Activated CD4-positive, alpha-beta memory T cell treated with anti-CD3 and anti-CD28 coated beads, Interleukin-2, amount 10 ng/mL, durations not matched to agents 7 days and 5 days (primary cell): Measurements from ENCODE around the gene CTNNA3. TPM values are rescaled to one million over a fixed set of nuclear protein-coding genes. Genes with fewer than 3 reads are reported as not detected.

Experiments
- CTCF ChIA-PET: fragments of 350-600 bp; sonication (Branson Sonifier 250); formaldehyde crosslinking; loops from one replicate; lab custom pipeline; 2021; ENCODE audit warnings: antibody characterized with exemption, inconsistent platforms; lab: Charles Lee
- POLR2A ChIA-PET: fragments of 350-600 bp; sonication (Branson Sonifier 250); formaldehyde crosslinking; loops from one replicate; lab custom pipeline; 2021; ENCODE audit warnings: antibody characterized with exemption; lab: Charles Lee
- DNase-seq: peaks from one replicate; pipeline ENCODE4 v3.0.0-alpha.2; 2020
- H3K27ac Mint-ChIP-seq: one replicate; pipeline ENCODE4 v1.8.0; 2021; ENCODE audit warnings: mild to moderate bottlenecking, mixed read lengths
- H3K27me3 Mint-ChIP-seq: one replicate; pipeline ENCODE4 v1.8.0; 2021; ENCODE audit warnings: mixed read lengths
- H3K36me3 Mint-ChIP-seq: one replicate; pipeline ENCODE4 v1.8.0; 2021; ENCODE audit warnings: low read depth, mixed read lengths
- H3K4me1 Mint-ChIP-seq: one replicate; pipeline ENCODE4 v1.8.0; 2021; ENCODE audit warnings: mixed read lengths
- H3K4me3 Mint-ChIP-seq: one replicate; pipeline ENCODE4 v1.8.0; 2021; ENCODE audit warnings: mild to moderate bottlenecking, mixed read lengths
- H3K9me3 Mint-ChIP-seq: one replicate; pipeline ENCODE4 v1.8.0; 2021; ENCODE audit warnings: mixed read lengths
- total RNA-seq, 2 experiments: library from RNA; stranded (reverse); gene quantifications; one replicate each; pipeline ENCODE4 v1.2.3, GENCODE V29; 2021

Gene CTNNA3
- total RNA-seq, 2 experiments from 2014 or later: 0.78 TPM; not detected in 1

DNA sequence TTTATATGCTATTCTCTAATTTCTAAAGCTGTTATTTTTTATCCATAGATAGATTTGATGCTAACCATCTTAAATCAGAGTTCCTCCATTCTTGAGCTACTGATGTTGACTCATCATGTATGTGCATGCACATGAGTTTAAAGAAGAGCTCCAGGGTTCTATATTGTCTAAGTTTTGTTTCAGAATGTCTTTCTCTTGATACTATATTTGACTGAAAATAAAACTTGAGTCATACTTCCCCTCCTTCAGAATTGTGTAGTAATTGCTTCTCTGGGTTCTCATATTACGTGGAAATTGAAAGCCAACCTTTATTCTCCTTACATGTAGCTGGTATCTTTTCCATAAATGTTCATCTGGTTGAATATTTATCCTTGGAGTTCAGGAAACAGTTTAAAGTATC, 680.8 kb downstream of the CTNNA3 start:
- H3K27ac Mint-ChIP-seq: no peak overlapping the region
- DNase-seq: no peak
- no peaks in the 10 kb centered on the region for H3K27me3 Mint-ChIP-seq
- POLR2A ChIA-PET: no interaction called here
- H3K4me3 Mint-ChIP-seq: no peak overlapping the region
- H3K9me3 Mint-ChIP-seq: no peaks in the 10 kb centered on the region
- no peaks in the 10 kb centered on the region for H3K36me3 Mint-ChIP-seq
- peaks cover 10% of the 10 kb centered on the region for H3K4me1 Mint-ChIP-seq
- CTCF ChIA-PET: no interaction called here

DNA sequence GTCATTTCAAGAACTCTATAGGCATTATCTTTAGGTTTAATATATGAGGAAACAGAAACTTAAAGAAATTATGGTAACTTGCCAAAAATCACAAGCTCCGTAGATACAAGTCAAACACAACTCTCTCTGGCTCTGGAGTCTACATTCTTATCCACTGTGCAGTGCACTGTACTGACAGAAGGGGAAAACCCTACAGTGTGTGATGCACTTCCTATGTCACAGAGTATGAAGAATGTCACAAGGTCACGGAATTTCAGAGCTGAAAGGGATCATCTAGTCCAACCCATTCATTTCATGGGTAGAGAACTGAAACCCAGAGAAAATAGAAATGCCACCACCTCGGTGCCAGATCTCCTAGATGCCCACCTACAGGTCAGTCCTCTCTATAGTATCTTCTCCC, 684.0 kb downstream of the CTNNA3 start:
- H3K4me1 Mint-ChIP-seq: peaks cover 7% of the 10 kb centered on the region
- CTCF ChIA-PET: no interaction called here

DNA sequence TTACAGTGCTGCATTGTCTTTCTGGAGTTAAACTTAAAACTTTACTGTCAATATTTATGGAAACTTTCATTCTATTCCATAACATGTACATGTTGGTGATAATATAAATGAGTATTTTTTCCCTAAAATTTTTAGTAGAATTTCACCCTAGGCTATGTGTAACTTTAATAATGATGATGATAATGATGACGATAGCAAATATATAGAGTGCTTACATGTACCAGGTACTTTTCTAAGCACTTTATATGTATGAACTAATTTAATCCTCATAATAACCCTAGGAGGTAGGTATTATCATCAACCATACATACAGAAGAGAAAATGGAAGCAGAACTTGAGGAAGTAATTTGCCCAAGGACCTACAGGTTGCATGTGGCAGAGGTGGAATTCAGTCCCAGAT, 684.5 kb downstream of the CTNNA3 start:
- H3K36me3 Mint-ChIP-seq: no peaks in the 10 kb centered on the region
- H3K27ac Mint-ChIP-seq: no peak overlapping the region
- peaks cover 7% of the 10 kb centered on the region for H3K4me1 Mint-ChIP-seq
- no peaks in the 10 kb centered on the region for H3K27me3 Mint-ChIP-seq
- ChIA-PET CTCF (no interaction called here), POLR2A (no interaction called here)
- no peaks in the 10 kb centered on the region for H3K9me3 Mint-ChIP-seq
- no peak overlapping the region for H3K4me3 Mint-ChIP-seq
- no peak for DNase-seq

More for the DNA sequence above, 684.0 kb downstream of the CTNNA3 start:
- POLR2A ChIA-PET: no interaction called here
- Mint-ChIP-seq H3K27me3 (no peaks in the 10 kb centered on the region), H3K4me3 (no peak overlapping the region), H3K36me3 (no peaks in the 10 kb centered on the region), H3K27ac (no peak overlapping the region), H3K9me3 (no peaks in the 10 kb centered on the region)
- DNase-seq: no peak

DNA sequence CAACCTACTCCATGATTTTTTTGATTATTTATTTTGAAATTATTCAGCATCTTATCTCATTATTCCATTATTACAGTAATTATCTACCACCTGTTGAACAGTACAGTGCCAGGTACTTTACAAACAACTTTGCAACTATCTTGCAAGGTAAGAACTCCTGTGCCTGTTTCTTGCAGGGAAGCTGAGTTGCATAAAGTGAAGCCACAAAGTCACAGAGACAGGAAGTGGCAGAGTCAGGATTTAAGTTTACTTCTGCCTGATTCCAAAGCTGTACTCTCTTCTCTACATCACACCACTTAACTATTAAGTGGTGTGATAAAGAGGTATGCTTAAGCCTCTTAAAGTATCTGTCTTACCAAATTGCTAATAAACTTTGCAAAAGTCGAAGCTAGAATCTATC, 690.0 kb downstream of the CTNNA3 start:
- Mint-ChIP-seq H3K9me3 (no peaks in the 10 kb centered on the region), H3K27ac (no peak overlapping the region), H3K36me3 (no peaks in the 10 kb centered on the region), H3K27me3 (no peaks in the 10 kb centered on the region), H3K4me1 (no peaks in the 10 kb centered on the region), H3K4me3 (no peak overlapping the region)
- CTCF ChIA-PET: no interaction called here
- POLR2A ChIA-PET: no interaction called here
- no peak for DNase-seq

DNA sequence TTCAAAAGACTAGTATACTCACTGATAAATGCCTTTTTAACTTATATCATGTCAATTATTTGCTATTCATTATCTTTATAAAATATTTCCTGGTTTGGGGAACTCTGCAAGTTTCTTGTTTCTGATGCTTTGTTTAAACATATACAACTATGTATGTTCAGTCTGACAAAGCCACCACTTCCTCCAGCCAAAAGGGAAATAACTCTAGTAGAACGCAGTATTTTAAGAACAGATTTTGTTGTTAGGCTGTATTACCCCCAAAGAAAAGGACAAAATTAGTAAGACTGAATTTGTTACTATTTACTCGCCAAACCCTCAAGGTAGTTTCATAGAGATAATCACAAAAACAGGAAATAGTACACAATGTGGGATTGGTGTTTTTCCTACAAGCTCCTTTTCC, 691.3 kb downstream of the CTNNA3 start:
- H3K4me1 Mint-ChIP-seq: no peaks in the 10 kb centered on the region
- H3K4me3 Mint-ChIP-seq: no peak overlapping the region
- H3K27me3 Mint-ChIP-seq: no peaks in the 10 kb centered on the region
- CTCF ChIA-PET: no interaction called here
- no peaks in the 10 kb centered on the region for H3K9me3 Mint-ChIP-seq
- no peak overlapping the region for H3K27ac Mint-ChIP-seq
- H3K36me3 Mint-ChIP-seq: no peaks in the 10 kb centered on the region
- DNase-seq: no peak
- POLR2A ChIA-PET: no interaction called here

DNA sequence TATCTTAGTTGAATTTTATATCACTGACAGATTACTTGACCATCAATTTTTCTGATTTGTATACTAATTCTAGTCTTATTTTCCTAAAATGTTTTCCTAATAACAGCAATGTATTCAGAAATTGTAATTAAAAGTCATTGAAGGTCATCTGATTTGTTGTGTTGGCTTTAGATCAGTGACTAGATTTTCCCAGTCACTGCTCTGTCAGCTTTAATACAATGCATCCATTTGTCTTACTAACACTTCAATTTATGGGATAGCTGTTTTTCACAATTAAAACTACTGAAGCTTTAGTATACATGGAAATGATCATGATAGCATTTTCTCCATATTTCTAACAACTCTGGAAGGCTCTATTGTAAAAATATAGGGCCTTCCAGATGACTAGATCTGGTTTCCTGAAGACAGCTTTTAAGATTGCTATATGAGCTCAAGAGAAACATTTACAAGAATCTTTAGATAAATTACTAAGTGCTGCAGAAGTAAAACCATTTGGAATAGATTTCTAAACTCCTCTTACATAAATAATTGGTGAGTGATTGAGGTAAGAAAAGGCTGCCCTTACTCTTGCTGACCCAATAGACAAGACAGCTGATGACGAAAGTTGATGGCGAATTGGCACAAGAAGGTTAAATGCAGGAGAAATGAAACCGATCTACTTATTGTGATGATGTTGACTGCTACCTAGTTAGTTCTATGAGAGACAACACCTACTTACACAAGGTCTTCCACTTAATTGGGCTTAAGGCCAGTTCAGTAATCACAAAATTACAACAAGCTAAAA, 696.0 kb downstream of the CTNNA3 start:
- Mint-ChIP-seq H3K4me1 (no peaks in the 10 kb centered on the region), H3K27me3 (no peaks in the 10 kb centered on the region), H3K9me3 (no peaks in the 10 kb centered on the region), H3K36me3 (no peaks in the 10 kb centered on the region), H3K4me3 (no peak overlapping the region), H3K27ac (no peak overlapping the region)
- DNase-seq: no peak
- ChIA-PET POLR2A (no interaction called here), CTCF (no interaction called here)

DNA sequence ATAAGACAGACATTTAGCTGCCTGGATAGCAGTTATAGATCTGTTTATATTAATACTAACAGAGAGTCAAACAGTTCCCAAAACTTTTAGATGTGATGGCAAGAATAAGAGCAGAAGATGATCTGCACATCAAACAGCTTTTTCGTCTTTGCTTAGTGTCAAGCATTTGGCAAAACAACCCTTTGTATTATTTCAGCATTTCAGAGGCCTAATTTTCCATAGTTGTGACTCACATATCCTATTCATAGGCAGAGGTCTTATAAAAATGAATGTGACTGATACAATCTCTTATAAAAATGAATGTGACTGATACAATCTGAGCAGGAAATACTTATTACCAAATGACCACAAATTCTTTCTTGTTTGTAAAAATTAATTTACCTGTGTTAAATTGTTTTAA, 699.0 kb downstream of the CTNNA3 start:
- no peak overlapping the region for H3K27ac Mint-ChIP-seq
- DNase-seq: no peak
- no peaks in the 10 kb centered on the region for H3K4me1 Mint-ChIP-seq

DNA sequence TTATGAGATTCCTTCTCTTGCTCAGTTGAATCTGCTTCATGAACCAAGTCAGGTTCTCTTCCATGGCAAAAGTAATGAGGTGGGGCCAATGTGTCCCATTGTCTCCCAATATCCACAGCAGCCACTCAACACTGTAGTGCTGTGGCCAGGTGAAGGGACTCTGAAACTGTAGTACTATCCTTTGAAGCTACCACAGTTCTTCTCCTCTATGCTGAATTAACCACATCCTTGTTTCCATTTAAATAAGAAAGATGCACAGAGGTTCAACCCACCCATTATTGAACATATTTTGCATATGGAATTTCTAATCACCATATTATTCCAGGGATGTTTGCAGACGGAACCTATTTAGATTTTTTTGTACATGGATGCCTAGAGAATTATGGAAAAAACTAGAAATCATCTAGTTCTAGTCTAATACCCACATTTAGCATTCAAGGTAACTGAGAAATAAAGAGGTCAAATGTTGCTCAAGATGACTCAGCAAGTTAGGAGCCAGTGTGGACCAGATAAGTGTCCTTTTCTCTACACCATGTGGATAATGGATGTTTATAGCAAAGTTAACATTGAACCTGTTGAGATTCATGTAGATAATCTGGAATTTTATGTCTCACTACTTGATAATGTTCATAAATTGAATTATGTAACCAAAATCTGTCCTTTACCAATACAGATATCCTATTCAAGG, 705.7 kb downstream of the CTNNA3 start:
- H3K27me3 Mint-ChIP-seq: no peaks in the 10 kb centered on the region
- H3K36me3 Mint-ChIP-seq: no peaks in the 10 kb centered on the region
- no peak for DNase-seq
- H3K27ac Mint-ChIP-seq: no peak overlapping the region
- ChIA-PET CTCF (interaction anchor here (0.5 kb wide), 1 partner anchor 35 kb away, joined by 4 read pairs; no protein-coding TSS in a partner anchor), POLR2A (no interaction called here)
- H3K4me3 Mint-ChIP-seq: no peak overlapping the region
- no peaks in the 10 kb centered on the region for H3K9me3 Mint-ChIP-seq
- H3K4me1 Mint-ChIP-seq: no peaks in the 10 kb centered on the region

More for the DNA sequence above, 699.0 kb downstream of the CTNNA3 start:
- Mint-ChIP-seq H3K36me3 (no peaks in the 10 kb centered on the region), H3K4me3 (no peak overlapping the region), H3K27me3 (no peaks in the 10 kb centered on the region), H3K9me3 (no peaks in the 10 kb centered on the region)
- CTCF ChIA-PET: no interaction called here
- POLR2A ChIA-PET: no interaction called here

DNA sequence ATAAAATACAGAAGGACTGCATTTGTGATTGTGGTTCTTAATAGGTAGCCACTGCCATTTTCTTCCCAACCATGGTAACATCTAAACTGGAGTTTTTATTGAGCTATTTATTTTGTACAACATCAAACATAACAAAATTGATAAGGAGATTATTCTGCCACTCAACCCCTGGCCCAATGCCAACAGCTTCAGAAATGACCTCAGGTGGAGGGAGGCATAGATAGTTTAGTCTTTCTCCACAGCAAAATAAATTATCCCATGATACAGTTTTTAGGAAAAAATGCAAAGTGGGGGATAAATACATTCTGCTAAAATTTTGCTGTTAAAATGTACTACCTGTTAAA, 712.5 kb downstream of the CTNNA3 start:
- ChIA-PET CTCF (no interaction called here), POLR2A (no interaction called here)
- DNase-seq: no peak
- H3K27me3 Mint-ChIP-seq: no peaks in the 10 kb centered on the region
- no peaks in the 10 kb centered on the region for H3K4me1 Mint-ChIP-seq
- no peaks in the 10 kb centered on the region for H3K9me3 Mint-ChIP-seq
- no peak overlapping the region for H3K4me3 Mint-ChIP-seq
- H3K36me3 Mint-ChIP-seq: no peaks in the 10 kb centered on the region
- H3K27ac Mint-ChIP-seq: no peak overlapping the region

DNA sequence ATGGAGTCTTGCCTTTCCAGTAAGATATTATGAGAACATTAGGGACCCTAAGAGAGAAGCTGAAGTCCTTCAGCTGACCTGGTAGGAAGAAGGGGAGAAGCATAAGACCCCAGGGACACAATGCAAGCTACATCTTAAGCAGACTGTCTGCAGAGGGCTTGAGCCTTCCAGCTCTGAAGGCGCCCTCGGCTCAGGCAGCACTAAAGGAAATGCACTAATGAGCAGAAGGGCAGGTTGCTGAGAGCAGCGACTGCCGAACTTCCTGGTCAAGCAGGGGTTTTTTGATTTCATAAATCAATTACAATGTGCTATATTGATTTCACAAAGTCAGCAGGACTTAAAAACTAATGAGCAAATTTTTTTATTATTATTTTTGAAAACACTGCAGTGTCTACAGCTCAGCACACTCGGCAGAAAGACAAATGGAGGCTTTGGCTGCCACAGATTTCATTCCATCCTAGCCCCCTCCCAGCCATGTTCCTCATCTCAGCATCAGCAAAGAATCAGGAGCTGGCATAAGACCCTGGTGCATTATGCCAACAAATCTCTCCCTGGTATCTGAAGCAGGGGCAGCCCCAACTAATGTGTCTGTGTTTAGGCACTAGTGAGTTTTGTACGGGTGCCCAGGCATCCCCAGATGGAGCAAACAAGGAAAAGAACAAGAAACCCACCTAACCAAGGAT, 713.1 kb downstream of the CTNNA3 start:
- ChIA-PET CTCF (no interaction called here), POLR2A (no interaction called here)
- Mint-ChIP-seq H3K36me3 (no peaks in the 10 kb centered on the region), H3K4me3 (no peak overlapping the region), H3K9me3 (no peaks in the 10 kb centered on the region), H3K27ac (no peak overlapping the region), H3K27me3 (no peaks in the 10 kb centered on the region), H3K4me1 (no peaks in the 10 kb centered on the region)
- DNase-seq: no peak

DNA sequence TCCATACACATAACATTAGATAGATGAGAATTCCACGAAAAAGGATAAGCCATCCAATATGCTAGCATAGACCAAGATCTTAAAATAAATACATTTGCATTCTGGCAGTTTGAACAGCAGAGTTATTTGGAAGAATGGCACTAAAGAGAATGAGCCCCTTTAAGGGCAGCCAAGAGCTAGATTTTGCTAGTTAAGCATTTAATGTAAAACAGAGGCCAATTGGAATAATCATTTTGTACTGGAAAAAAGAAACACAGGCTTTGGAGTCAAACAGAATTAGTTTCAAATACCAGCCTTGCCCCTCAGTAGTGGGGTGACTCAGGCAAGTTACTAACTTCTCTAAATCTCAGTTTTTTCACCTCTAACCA, 714.0 kb downstream of the CTNNA3 start:
- POLR2A ChIA-PET: no interaction called here
- H3K27ac Mint-ChIP-seq: no peak overlapping the region
- CTCF ChIA-PET: no interaction called here
- H3K36me3 Mint-ChIP-seq: no peaks in the 10 kb centered on the region
- H3K4me3 Mint-ChIP-seq: no peak overlapping the region
- H3K4me1 Mint-ChIP-seq: no peaks in the 10 kb centered on the region
- no peaks in the 10 kb centered on the region for H3K27me3 Mint-ChIP-seq
- no peaks in the 10 kb centered on the region for H3K9me3 Mint-ChIP-seq
- DNase-seq: no peak

DNA sequence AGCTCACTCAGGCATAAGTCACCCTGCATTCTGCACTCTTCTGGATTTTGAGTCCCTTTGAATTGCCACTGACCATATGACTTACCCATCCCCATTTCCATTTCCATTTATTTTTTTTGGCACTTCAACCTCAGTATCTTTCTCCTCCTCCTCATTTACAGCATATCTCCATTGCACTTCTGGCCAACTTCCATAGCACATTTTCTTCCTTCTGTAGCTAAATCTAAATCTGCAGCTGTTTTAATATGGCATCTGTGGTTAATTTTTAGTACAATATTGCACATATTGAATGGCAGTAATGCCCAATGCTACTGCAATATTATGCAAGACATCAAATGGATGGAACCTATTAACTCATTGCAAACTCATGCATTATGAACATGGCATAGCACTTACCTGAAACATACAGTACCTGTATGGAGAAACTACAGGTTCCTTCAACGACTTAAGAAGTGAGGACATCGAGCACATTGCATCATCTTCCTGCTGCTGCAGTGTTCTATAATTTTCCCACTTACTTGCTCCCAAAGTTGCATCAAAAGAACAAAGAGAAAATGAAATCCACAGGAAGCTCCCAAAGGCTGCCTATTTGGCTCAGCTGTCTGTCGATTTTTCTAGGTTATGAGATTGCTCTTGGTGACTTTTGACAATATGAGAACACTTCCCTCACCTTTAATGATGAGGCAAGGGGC, 714.5 kb downstream of the CTNNA3 start:
- CTCF ChIA-PET: no interaction called here
- Mint-ChIP-seq H3K27me3 (no peaks in the 10 kb centered on the region), H3K9me3 (no peaks in the 10 kb centered on the region), H3K36me3 (no peaks in the 10 kb centered on the region), H3K27ac (no peak overlapping the region), H3K4me3 (no peak overlapping the region), H3K4me1 (no peaks in the 10 kb centered on the region)
- POLR2A ChIA-PET: no interaction called here
- no peak for DNase-seq

DNA sequence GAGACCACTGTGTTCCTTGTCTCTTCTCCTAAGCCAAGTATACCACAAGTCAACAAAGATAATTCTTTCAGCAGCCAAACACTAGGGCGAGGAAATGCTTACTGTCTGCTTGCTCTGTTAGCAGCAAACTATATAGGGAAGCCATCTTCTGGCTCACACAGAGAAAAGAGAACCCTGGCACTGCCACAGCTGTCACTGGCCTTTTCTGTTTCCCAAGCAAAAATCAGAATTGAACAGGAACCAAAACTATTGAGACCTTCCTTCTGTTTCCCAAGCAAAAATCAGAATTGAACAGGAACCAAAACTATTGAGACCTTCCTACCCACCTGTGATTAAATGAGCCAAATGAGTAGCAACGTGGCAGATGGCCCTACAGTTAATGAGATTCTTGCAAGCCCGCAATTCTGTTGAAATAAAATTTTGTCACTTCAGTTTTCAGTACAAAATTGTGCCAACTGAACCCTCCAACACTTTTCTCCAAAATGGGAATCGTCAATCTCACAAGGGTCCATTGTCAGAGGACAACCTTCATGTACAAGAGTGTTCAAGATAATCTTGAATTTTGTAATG, 715.7 kb downstream of the CTNNA3 start:
- no peak overlapping the region for H3K27ac Mint-ChIP-seq
- POLR2A ChIA-PET: no interaction called here
- H3K27me3 Mint-ChIP-seq: no peaks in the 10 kb centered on the region
- CTCF ChIA-PET: no interaction called here
- H3K36me3 Mint-ChIP-seq: no peaks in the 10 kb centered on the region
- no peak for DNase-seq
- H3K4me1 Mint-ChIP-seq: no peaks in the 10 kb centered on the region
- no peak overlapping the region for H3K4me3 Mint-ChIP-seq
- no peaks in the 10 kb centered on the region for H3K9me3 Mint-ChIP-seq
